Right forelimb (tissue), 1 donor: Measurements from ENCODE around the gene RTEL1.

ENCODE experiments used
- DNase-seq: peaks from one replicate; pipeline ENCODE4 v3.0.0-alpha.2; 2018

RTEL1 gene

GRCh38 chr20:63742381-63743024 is 84.4 kb downstream of the RTEL1 start:
- DNase-seq: no peak

GRCh38 chr20:63743210-63743970 is 85.3 kb downstream of the RTEL1 start:
- no peak for DNase-seq

- DNase-seq: no peak
Observed at GRCh38 chr20:63744158-63744557, 86.0 kb downstream of the RTEL1 start.

- DNase-seq: no peak
Observed at GRCh38 chr20:63744574-63745423, 86.7 kb downstream of the RTEL1 start.

GRCh38 chr20:63745424-63745805 is 87.3 kb downstream of the RTEL1 start:
- no peak for DNase-seq
